DOHH2 (cell line): ENCODE results near the gene CORO2B.

ENCODE experiments used
- H3F3A ChIP-seq: fragments of 200-600 bp; sonication (generic), shearing (Covaris generic); 2 replicates; pipeline ENCODE4 v1.6.0; 2016; ENCODE audit warnings: antibody characterized with exemption, mild to moderate bottlenecking; ENCODE audit not compliant: control insufficient read depth, insufficient read depth
- H3K27ac ChIP-seq: fragments of 200-600 bp; sonication (generic); 2 replicates; pipeline ENCODE4 v1.5.1; 2014; ENCODE audit warnings: low read depth, mild to moderate bottlenecking, low read length, moderate library complexity
- H3K27me3 ChIP-seq: fragments of 200-600 bp; sonication (generic); 2 replicates; pipeline ENCODE4 v1.6.1; 2014; ENCODE audit warnings: mild to moderate bottlenecking, low read length, mixed read lengths; ENCODE audit not compliant: control insufficient read depth
- H3K36me3 ChIP-seq: fragments of 200-600 bp; sonication (generic); 2 replicates; pipeline ENCODE4 v1.6.1; 2014; ENCODE audit warnings: mild to moderate bottlenecking, low read length, moderate library complexity, mixed read lengths; ENCODE audit not compliant: control insufficient read depth
- H3K4me1 ChIP-seq: fragments of 200-600 bp; sonication (generic); 2 replicates; pipeline ENCODE4 v1.6.1; 2014; ENCODE audit warnings: mild to moderate bottlenecking, low read length, mixed read lengths; ENCODE audit not compliant: control insufficient read depth
- H3K4me2 ChIP-seq: fragments of 200-600 bp; sonication (generic); 2 replicates; pipeline ENCODE4 v1.6.0; 2014; ENCODE audit warnings: mild to moderate bottlenecking, low read length, moderate library complexity
- H3K4me3 ChIP-seq: fragments of 200-600 bp; sonication (generic); 2 replicates; pipeline ENCODE4 v1.5.1; 2014; ENCODE audit warnings: mild to moderate bottlenecking, low read length, mixed read lengths
- H3K79me2 ChIP-seq: fragments of 200-600 bp; sonication (generic); 2 replicates; pipeline ENCODE4 v1.6.1; 2014; ENCODE audit warnings: mild to moderate bottlenecking, low read length, mixed read lengths; ENCODE audit not compliant: control insufficient read depth
- H3K9me2 ChIP-seq: fragments of 200-600 bp; sonication (generic); replicated peaks from 2 replicates; pipeline ENCODE4 v1.6.1; 2014; ENCODE audit warnings: mild to moderate bottlenecking, low read length, mixed read lengths; ENCODE audit not compliant: control insufficient read depth
- H3K9me3 ChIP-seq: fragments of 200-600 bp; sonication (generic); 2 replicates; pipeline ENCODE4 v1.6.1; 2014; ENCODE audit warnings: antibody characterized with exemption, low read length, mixed read lengths; ENCODE audit not compliant: control insufficient read depth, insufficient read depth
- H4K20me1 ChIP-seq: fragments of 200-600 bp; sonication (generic); 2 replicates; pipeline ENCODE4 v1.6.0; 2014; ENCODE audit warnings: low read depth, mild to moderate bottlenecking, antibody characterized with exemption, low read length, moderate library complexity; ENCODE audit not compliant: control insufficient read depth, insufficient read depth
- EZH2phosphoT487 ChIP-seq: fragments of 200-600 bp; sonication (generic); IDR thresholded peaks from 2 replicates; pipeline ENCODE4 v1.6.1; 2017; ENCODE audit warnings: borderline replicate concordance, mild to moderate bottlenecking, antibody characterized with exemption, low read length, moderate library complexity, mixed read lengths
- TF ChIP-seq, protein P1 (sequence below): fragments of 200-600 bp; sonication (generic); IDR thresholded peaks from one replicate; pipeline ENCODE4 v1.5.1; 2014; ENCODE audit warnings: antibody characterized with exemption, mild to moderate bottlenecking, low read depth, low read length; ENCODE audit not compliant: poor library complexity, severe bottlenecking

The CORO2B gene

DNA sequence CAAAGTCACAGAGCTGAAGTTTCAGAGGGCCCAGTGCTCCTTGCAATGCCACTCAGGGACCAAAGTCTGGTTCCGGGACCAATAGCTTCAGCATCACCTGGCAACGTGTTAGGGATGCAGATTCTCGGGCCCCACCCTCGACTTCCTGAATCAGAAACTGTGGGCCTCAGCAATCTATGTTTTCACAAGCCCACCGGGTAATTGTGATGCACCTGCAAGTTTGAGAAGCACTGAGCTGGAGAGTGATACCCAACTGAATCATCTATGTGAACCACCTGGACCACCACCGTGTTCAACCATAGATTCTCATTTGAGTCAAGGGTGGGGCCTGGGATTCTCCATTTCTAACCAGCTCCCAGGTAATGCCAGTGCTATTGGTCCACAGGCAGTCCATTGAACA is 55.7 kb downstream of the CORO2B start:
- no peaks in the 10 kb centered on the region for H3K9me2 ChIP-seq
- H3K79me2 ChIP-seq: no peaks in the 10 kb centered on the region
- H3K36me3 ChIP-seq: no peaks in the 10 kb centered on the region
- H3F3A ChIP-seq: no peaks in the 10 kb centered on the region
- H3K27ac ChIP-seq: 0 out of 2 replicates have a peak overlapping the region, but pooled peaks have one; percentile 15
- no peak for TF ChIP-seq EZH2phosphoT487
- TF ChIP-seq, protein P1, sequence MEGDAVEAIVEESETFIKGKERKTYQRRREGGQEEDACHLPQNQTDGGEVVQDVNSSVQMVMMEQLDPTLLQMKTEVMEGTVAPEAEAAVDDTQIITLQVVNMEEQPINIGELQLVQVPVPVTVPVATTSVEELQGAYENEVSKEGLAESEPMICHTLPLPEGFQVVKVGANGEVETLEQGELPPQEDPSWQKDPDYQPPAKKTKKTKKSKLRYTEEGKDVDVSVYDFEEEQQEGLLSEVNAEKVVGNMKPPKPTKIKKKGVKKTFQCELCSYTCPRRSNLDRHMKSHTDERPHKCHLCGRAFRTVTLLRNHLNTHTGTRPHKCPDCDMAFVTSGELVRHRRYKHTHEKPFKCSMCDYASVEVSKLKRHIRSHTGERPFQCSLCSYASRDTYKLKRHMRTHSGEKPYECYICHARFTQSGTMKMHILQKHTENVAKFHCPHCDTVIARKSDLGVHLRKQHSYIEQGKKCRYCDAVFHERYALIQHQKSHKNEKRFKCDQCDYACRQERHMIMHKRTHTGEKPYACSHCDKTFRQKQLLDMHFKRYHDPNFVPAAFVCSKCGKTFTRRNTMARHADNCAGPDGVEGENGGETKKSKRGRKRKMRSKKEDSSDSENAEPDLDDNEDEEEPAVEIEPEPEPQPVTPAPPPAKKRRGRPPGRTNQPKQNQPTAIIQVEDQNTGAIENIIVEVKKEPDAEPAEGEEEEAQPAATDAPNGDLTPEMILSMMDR: no peak
- H3K4me2 ChIP-seq: peak overlapping the region; percentile 60
- peaks cover 78% of the 10 kb centered on the region for H3K4me1 ChIP-seq
- peak overlapping the region; percentile 49 for H3K4me3 ChIP-seq
- H3K27me3 ChIP-seq: 0 out of 2 replicates have a peak, but pooled peaks cover 2% of the 10 kb centered on the region
- no peaks in the 10 kb centered on the region for H3K9me3 ChIP-seq
- H4K20me1 ChIP-seq: no peaks in the 10 kb centered on the region

DNA sequence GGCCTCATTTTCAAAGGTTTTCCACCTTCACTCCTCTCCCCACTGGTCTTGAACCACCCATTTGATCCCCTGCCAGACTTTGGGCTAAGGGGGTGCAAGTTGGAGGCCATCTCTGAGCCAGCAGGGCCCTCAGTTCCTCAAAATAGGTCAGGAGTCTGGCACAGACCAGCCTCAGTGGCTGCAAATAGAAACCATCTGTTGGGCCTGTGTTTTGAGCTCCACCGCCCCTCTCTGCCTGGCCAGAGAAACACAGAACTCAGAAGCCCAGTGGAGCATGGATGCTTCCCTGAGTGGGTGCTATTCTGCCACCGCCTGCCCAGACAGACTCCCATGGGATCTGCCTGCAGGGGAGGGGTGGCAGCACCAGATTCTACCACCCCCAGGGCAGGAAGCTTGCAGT is 56.3 kb downstream of the CORO2B start:
- Histone ChIP-seq H3K36me3 (no peaks in the 10 kb centered on the region), H3K9me3 (no peaks in the 10 kb centered on the region), H3K27ac (no peak overlapping the region), H4K20me1 (no peaks in the 10 kb centered on the region), H3K79me2 (no peaks in the 10 kb centered on the region), H3F3A (no peaks in the 10 kb centered on the region), H3K4me3 (peak overlapping the region; percentile 49), H3K4me1 (peaks cover 72% of the 10 kb centered on the region), H3K27me3 (no peaks in the 10 kb centered on the region), H3K9me2 (no peaks in the 10 kb centered on the region), H3K4me2 (peak overlapping the region; percentile 60)
- TF ChIP-seq, protein P1: no peak
- no peak for TF ChIP-seq EZH2phosphoT487

DNA sequence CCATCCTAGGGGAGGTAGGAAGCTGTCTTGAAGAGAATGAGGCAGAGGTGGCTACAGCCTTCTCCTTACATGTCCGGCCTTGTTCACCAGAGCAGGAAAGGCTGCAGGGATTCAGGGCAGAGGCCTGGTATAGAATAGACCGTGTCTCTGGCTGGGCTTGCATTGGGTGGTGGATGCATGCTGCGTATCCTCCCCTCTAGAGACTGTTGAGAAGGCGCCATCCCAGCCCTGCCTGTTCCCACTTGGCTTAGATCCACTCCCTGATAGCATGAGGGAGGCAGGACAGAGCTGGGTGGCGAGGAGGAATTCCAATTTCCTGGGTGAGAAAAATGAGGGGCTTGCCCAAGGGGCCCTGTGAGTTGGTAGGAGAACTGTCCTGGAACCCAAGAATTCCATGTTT is 57.5 kb downstream of the CORO2B start:
- no peaks in the 10 kb centered on the region for H3K9me3 ChIP-seq
- peaks cover 61% of the 10 kb centered on the region for H3K4me1 ChIP-seq
- H4K20me1 ChIP-seq: no peaks in the 10 kb centered on the region
- no peaks in the 10 kb centered on the region for H3K27me3 ChIP-seq
- H3K4me2 ChIP-seq: no peak overlapping the region
- H3K9me2 ChIP-seq: no peaks in the 10 kb centered on the region
- no peaks in the 10 kb centered on the region for H3F3A ChIP-seq
- no peak overlapping the region for H3K4me3 ChIP-seq
- TF ChIP-seq, protein P1: no peak
- no peak for TF ChIP-seq EZH2phosphoT487
- no peaks in the 10 kb centered on the region for H3K79me2 ChIP-seq
- no peak overlapping the region for H3K27ac ChIP-seq
- no peaks in the 10 kb centered on the region for H3K36me3 ChIP-seq
